Measurements from ENCODE around the gene PIK3R2. TPM values are rescaled to one million over a fixed set of nuclear protein-coding genes. Genes with fewer than 3 reads are reported as not detected.
A peak's percentile ranks its signal among the peaks of the same experiment; 100 is the strongest.

PIK3R2 gene
- total and polyA plus RNA-seq, 2 of the 13 experiments (the other 11 are each of a cell fraction or from before 2014, with no cell fraction given): 18.6 to 25.3 TPM

GRCh38 chr19:18152817-18153555 is at the start of gene PIK3R2 (continued):
- TF ChIP-seq KIAA2018 (CRISPR knock-in tag; IDR thresholded peaks at IDR 0.05; ENCODE audit: borderline replicate concordance) (no peak), MTERF4 (CRISPR knock-in tag; IDR thresholded peaks at IDR 0.05) (peak; percentile 40; the same call in 1 of the 2 replicates), ISL2 (CRISPR knock-in tag; IDR thresholded peaks at IDR 0.05) (peak; percentile 2; the same call in 1 of the 2 replicates), ZMYM4 (CRISPR knock-in tag; IDR thresholded peaks at IDR 0.05) (0 out of 2 replicates have a peak, but pooled peaks have one; percentile 18), ZUFSP (CRISPR knock-in tag; IDR thresholded peaks at IDR 0.05; ENCODE audit: borderline replicate concordance) (no peak), EHMT2 (IDR thresholded peaks at IDR 0.05; ENCODE audit: borderline replicate concordance, low read depth, low read length) (no peak), HES4 (CRISPR knock-in tag; IDR thresholded peaks at IDR 0.05; ENCODE audit: borderline replicate concordance) (peak; percentile 28; the same call in 1 of the 2 replicates), ZNF788 (CRISPR knock-in tag; IDR thresholded peaks at IDR 0.05; ENCODE audit: borderline replicate concordance) (0 out of 2 replicates have a peak, but pooled peaks have one; percentile 10), BHLHE40 (IDR thresholded peaks at IDR 0.05; ENCODE audit: low read length) (no peak), PLRG1 (conservative IDR thresholded peaks at IDR 0.05) (no peak), ZNF280B (CRISPR knock-in tag; IDR thresholded peaks at IDR 0.05; ENCODE audit: borderline replicate concordance) (peak; percentile 15; the same call in 1 of the 2 replicates)
